Right lobe of liver (tissue), 6 donors: ENCODE data around the gene C1orf198. TPM values are rescaled to one million over a fixed set of nuclear protein-coding genes. Genes with fewer than 3 reads are reported as not detected.

Experiments
- ATAC-seq, 4 donors: fragments of 200-7000 bp; cut with Tn5 transposase; one replicate each; pipeline ENCODE4 v1.9.1; 2020; ENCODE audit warnings: mild to moderate bottlenecking in 4 of 4, moderate library complexity in 4 of 4
- DNase-seq, 3 donors: peaks; one replicate each; pipeline ENCODE4 v3.0.0-alpha.2; 2020
- H3K27ac ChIP-seq, 3 donors: fragments of 200-600 bp; one replicate each; pipeline ENCODE4 v1.8.0; 2022
- H3K27me3 ChIP-seq, 2 donors: fragments of 200-600 bp; one replicate each; pipeline ENCODE4 v1.8.0; 2022
- H3K36me3 ChIP-seq, 4 donors: fragments of 200-600 bp; sonication (generic) in 1 of 4; one replicate each; pipeline versions ENCODE4 v1.5.1 to v1.8.0; 2017 to 2022; ENCODE audit warnings: control low read depth in 1 of 4
- H3K4me1 ChIP-seq, 4 donors: fragments of 200-600 bp; sonication (generic) in 1 of 4; one replicate each; pipeline versions ENCODE4 v1.5.1 to v1.8.0; 2017 to 2022; ENCODE audit warnings: control low read depth in 1 of 4
- H3K4me3 ChIP-seq, 3 donors: fragments of 200-600 bp; one replicate each; pipeline ENCODE4 v1.8.0; 2022
- H3K9me3 ChIP-seq, 4 donors: fragments of 200-600 bp; sonication (generic) in 1 of 4; one replicate each; pipeline versions ENCODE4 v1.5.1 to v1.8.0; 2017 to 2022; ENCODE audit warnings: control low read depth in 1 of 4
- POLR2A ChIP-seq: fragments of 450-650 bp; IDR thresholded peaks from one replicate; pipeline ENCODE4 v1.6.1; 2017; ENCODE audit warnings: antibody characterized with exemption, mild to moderate bottlenecking
- WGBS: methylation state at CpG from one replicate; pipeline ENCODE4 v1.1.6; 2018; ENCODE audit warnings: low coverage, low lambda C conversion rate; ENCODE audit not compliant: insufficient coverage; ENCODE audit errors: missing lambda C conversion rate; 5-methylcytosine and 5-hydroxymethylcytosine counted together
- intact Hi-C, 2 donors: fragments of 100-400 bp; cut with DNase I; formaldehyde crosslinking; loops; one replicate each; pipeline versions ENCODE4 v1.11.2 to v1.14.1; 2022
- total RNA-seq, 6 experiments: library from RNA; depleted of rRNA in 2 of 6; stranded (reverse); fragments of >200 nt in 2 of 6; fragmentation: NEBNext Ultra II Directional in 3 of 6; extraction: Animal tissue kit (Norgen Biotek cat#: 25700) in 3 of 6; gene quantifications; one replicate each; pipeline versions ENCODE4 v1.1.0 to v1.2.4, GENCODE V29; 2016 to 2023
- TF ChIP-seq, protein P1 (sequence below), 4 donors: fragments of 200-600 bp in 3 of 4; fragments of 450-650 bp in 1 of 4; IDR thresholded peaks; one replicate each; pipeline versions ENCODE4 v1.5.1 to v1.8.0; 2016 to 2022; ENCODE audit warnings: antibody characterized with exemption in 4 of 4, mild to moderate bottlenecking in 2 of 4
- donor health status: DM: no; HTN: yes; CAD: no.
- donor health status: DM: no; HTN: no; CAD: no.
- donor health status: DM: no; HTN: no; CAD: no.
- donor health status: DM: no; HTN: yes; CAD: no.
- donor health status: DM: no; HTN: yes; CAD: no.

The C1orf198 gene
- total RNA-seq, 6 experiments from 2014 or later, result 4.2 to 33.7 (median 17.2) TPM

DNA sequence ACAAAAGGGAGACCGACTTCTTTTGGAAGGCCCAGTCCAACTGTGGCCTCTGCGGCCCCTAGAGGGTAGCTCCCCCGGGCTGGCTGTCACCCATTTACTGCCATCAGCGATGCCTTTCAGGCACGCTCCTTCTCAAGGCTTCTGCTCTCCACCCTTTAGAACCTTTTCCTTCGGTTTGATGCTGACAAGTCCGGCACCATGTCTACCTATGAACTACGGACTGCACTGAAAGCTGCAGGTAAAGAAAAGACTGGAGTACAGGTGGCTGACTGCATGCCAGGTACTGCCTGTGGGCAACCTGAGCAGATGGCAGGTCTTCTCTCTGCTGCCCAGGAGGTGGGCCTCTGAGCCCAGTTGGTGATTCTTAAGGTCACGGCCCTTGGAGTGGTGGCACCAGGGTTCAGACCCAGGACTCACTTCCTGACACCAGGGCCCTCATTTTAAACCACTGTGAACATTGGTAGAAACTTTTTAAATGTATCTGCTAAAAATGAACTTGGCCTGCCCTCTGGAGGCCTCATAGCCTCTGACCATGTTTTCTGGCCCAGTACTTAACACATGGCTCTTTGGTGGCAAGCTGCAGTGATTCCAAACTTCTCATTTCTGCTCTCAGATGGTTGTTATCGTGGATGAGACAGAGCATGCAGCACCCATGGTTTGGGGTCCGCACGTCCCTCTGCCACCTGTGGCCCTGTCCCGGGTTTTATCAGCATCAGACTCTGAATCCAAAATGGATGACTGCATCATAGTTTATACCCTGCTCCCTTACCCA, 75.4 kb downstream of the C1orf198 start:
- no peak overlapping the region for H3K27ac ChIP-seq
- ATAC-seq (peak in 3 of 4 donors; percentile 37 to 51 (median 46)), DNase-seq (no peak)
- H3K27me3 ChIP-seq, result no peaks in the 10 kb centered on the region
- H3K4me3 ChIP-seq, result no peak overlapping the region
- 83% methylated on average over 9 of the region's 13 CpGs for WGBS
- no peaks in the 10 kb centered on the region for H3K36me3 ChIP-seq
- H3K9me3 ChIP-seq, result no peaks in the 10 kb centered on the region
- TF ChIP-seq, protein P1, sequence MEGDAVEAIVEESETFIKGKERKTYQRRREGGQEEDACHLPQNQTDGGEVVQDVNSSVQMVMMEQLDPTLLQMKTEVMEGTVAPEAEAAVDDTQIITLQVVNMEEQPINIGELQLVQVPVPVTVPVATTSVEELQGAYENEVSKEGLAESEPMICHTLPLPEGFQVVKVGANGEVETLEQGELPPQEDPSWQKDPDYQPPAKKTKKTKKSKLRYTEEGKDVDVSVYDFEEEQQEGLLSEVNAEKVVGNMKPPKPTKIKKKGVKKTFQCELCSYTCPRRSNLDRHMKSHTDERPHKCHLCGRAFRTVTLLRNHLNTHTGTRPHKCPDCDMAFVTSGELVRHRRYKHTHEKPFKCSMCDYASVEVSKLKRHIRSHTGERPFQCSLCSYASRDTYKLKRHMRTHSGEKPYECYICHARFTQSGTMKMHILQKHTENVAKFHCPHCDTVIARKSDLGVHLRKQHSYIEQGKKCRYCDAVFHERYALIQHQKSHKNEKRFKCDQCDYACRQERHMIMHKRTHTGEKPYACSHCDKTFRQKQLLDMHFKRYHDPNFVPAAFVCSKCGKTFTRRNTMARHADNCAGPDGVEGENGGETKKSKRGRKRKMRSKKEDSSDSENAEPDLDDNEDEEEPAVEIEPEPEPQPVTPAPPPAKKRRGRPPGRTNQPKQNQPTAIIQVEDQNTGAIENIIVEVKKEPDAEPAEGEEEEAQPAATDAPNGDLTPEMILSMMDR (IDR thresholded peaks at IDR 0.05), result peak in 3 of 4 donors; percentile 10 to 25 (median 17)
- no peak for TF ChIP-seq POLR2A
- no peaks in the 10 kb centered on the region for H3K4me1 ChIP-seq
- intact Hi-C loops, result no loop called here

DNA sequence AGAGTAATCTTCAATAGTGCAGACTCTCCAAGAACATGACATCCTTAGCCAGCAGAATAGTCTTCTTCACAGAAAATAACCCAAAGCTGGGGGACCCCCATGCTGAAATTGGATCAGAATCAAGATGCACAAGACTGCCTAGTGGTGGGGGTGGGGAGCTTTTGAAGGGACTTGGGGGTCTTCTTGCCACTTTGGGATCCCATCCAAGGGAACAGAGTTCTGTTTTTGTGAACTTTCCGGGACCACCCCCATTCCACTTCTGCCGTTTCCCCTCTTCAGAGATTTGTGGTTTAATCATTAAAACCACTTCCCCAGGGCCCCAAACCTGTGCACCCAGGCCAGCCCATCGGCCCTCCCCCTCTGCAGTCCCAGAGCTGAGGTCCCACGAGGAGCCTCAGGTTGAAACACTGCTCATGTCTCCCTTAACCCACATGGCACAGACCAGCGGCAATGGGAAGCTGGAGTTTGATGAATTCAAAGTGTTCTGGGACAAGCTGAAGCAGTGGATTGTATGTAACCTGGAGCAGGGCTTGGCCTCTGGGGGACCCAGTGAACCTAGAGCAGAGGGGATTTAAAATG, 76.2 kb downstream of the C1orf198 start:
- intact Hi-C loops, result no loop called here
- Histone ChIP-seq H3K4me3 (no peak overlapping the region), H3K27ac (no peak overlapping the region), H3K27me3 (no peaks in the 10 kb centered on the region), H3K36me3 (no peaks in the 10 kb centered on the region), H3K4me1 (no peaks in the 10 kb centered on the region), H3K9me3 (no peaks in the 10 kb centered on the region)
- TF ChIP-seq, protein P1 (IDR thresholded peaks at IDR 0.05), result no peak
- TF ChIP-seq POLR2A, result no peak
- no peak for DNase-seq
- WGBS, result 34% methylated on average over 5 of the region's 5 CpGs
- no peak for ATAC-seq

DNA sequence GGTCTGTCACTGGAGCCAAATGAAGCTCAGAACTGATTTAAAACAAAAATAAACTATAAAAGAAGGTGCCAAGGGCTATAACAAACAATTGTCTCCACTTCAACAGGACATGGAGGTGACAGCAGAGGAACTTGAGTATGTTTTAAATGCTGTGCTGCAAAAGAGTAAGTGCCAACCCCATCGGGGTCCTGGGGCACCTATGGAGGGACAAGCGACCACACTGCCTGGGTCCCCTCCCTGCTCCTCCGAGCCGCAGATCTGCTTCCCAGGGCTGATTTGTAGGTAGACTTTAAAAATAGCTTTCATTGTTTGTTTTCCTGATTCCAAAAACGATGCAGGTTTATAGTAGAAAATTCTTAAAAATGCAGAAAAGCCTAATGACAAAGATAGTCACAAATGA, 78.3 kb downstream of the C1orf198 start:
- DNase-seq (no peak), ATAC-seq (no peak)
- Histone ChIP-seq H3K36me3 (no peaks in the 10 kb centered on the region), H3K4me1 (no peaks in the 10 kb centered on the region), H3K27ac (no peak overlapping the region), H3K27me3 (no peaks in the 10 kb centered on the region), H3K4me3 (no peak overlapping the region), H3K9me3 (no peaks in the 10 kb centered on the region)
- 68% methylated on average over 4 of the region's 5 CpGs for WGBS
- TF ChIP-seq, protein P1 (IDR thresholded peaks at IDR 0.05), result no peak
- no peak for TF ChIP-seq POLR2A
- intact Hi-C loops, result no loop called here

DNA sequence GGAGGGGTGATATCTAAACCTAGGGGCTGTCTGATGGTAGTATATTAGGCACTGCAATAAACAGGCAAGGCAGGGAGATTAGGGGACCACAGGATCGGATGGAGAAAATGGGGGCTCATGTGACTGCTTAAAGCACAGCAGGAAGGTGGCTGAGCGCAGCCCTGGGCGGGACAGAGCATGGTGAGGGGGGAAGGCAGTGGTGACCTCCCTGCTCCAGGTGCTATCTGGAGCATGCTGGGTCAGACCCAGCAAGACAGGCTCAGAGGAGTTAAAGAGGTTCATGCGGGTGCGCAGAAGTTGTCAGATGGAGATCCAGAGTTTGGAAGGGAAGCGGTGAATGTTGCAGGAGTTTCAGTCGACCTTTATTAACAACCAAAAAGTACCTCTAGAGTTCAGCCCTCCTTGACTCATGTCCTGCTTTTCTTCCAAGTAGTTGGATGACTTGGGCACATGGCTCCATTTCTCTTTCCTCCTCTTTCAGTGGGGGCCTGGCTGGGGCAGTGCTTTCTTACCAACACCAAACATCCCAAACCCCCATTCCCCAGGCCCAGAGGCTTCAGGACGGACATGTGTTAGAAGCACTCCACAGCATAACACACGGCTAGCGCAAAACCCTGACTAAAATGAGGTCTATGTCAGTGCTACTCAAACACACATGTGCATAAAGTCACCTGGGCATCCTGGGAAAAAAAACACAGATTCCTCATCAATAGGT, 79.6 kb downstream of the C1orf198 start:
- intact Hi-C loops, result no loop called here
- no peaks in the 10 kb centered on the region for H3K9me3 ChIP-seq
- no peak for DNase-seq
- no peak overlapping the region for H3K4me3 ChIP-seq
- ATAC-seq, result no peak
- 83% methylated on average over 7 of the region's 10 CpGs for WGBS
- H3K36me3 ChIP-seq, result no peaks in the 10 kb centered on the region
- H3K27ac ChIP-seq, result no peak overlapping the region
- no peak for TF ChIP-seq POLR2A
- TF ChIP-seq, protein P1 (IDR thresholded peaks at IDR 0.05), result no peak
- no peaks in the 10 kb centered on the region for H3K27me3 ChIP-seq
- no peaks in the 10 kb centered on the region for H3K4me1 ChIP-seq
